HepG2 (cell line): ENCODE data around the gene KAT6B. TPM values are rescaled to one million over a fixed set of nuclear protein-coding genes. Genes with fewer than 3 reads are reported as not detected.

ENCODE experiments used
- ATAC-seq: fragments of 200-7000 bp; cut with Tn5 transposase; 3 replicates; pipeline ENCODE4 v1.9.1; 2020; ENCODE audit warnings: mild to moderate bottlenecking, moderate library complexity
- BruUV-seq: library from RNA; stranded (reverse); fragments of 400-500 nt; replicated peaks from 2 replicates; lab custom pipeline; 2021; lab: Mats Ljungman, UMichigan
- CTCF ChIA-PET: fragments of 300-600 bp; formaldehyde crosslinking; extraction: SDS; loops from one replicate; lab custom pipeline; 2021; ENCODE audit warnings: low total read pairs, inconsistent platforms, low intra/inter-chr PET ratio; lab: Yijun Ruan, JAX
- POLR2A ChIA-PET: fragments of 350-600 bp; sonication (Branson Sonifier 250); formaldehyde crosslinking; loops from one replicate; lab custom pipeline; 2020; ENCODE audit warnings: antibody characterized with exemption, inconsistent platforms; lab: Yijun Ruan, JAX
- DNase-seq: peaks from one replicate; pipeline ENCODE4 v3.0.0-alpha.2; 2015; ENCODE audit warnings: low spot score
- FAIRE-seq: peaks from 3 replicates; lab custom pipeline; 2011; peaks lifted over from hg19 to GRCh38; lab: Jason Lieb, UNC
- H2AFZ ChIP-seq: one replicate; pipeline ENCODE4 v1.6.1; 2011; ENCODE audit warnings: low read length, inconsistent platforms
- H3K27ac ChIP-seq: fragments of 300-600 bp; 3 replicates; pipeline ENCODE4 v1.8.0; 2011; ENCODE audit warnings: mixed run types, mild to moderate bottlenecking, mixed read lengths, low read length, inconsistent platforms; ENCODE audit not compliant: insufficient read depth; ENCODE audit errors: extremely low read length
- H3K27me3 ChIP-seq, 2 experiments: fragments of 200-600 bp in 1 of 2; 2 replicates in 1 of 2; 3 replicates in 1 of 2; pipeline versions ENCODE4 v1.6.0 to v1.8.0; 2011; ENCODE audit warnings: low read length in 2 of 2, mild to moderate bottlenecking in 2 of 2, moderate library complexity in 2 of 2, inconsistent platforms in 1 of 2; ENCODE audit not compliant: insufficient read depth in 2 of 2, control insufficient read depth in 1 of 2
- H3K36me3 ChIP-seq, 2 experiments: fragments of 200-600 bp in 1 of 2; replicated peaks in 1 of 2; 2 replicates in 1 of 2; 3 replicates in 1 of 2; pipeline versions ENCODE4 v1.5.1 to v1.8.0; 2011; ENCODE audit warnings: low read length in 2 of 2, inconsistent platforms in 1 of 2; ENCODE audit not compliant: insufficient read depth in 2 of 2, control insufficient read depth in 1 of 2
- H3K4me1 ChIP-seq: 2 replicates; pipeline ENCODE4 v1.5.1; 2012; ENCODE audit warnings: low read length, inconsistent platforms; ENCODE audit not compliant: insufficient read depth
- H3K4me2 ChIP-seq: 2 replicates; pipeline ENCODE4 v1.6.0; 2011; ENCODE audit warnings: low read depth, low read length, inconsistent platforms
- H3K4me3 ChIP-seq, 3 experiments: fragments of 200-600 bp in 1 of 3; sonication (generic), shearing (Covaris generic) in 1 of 3; replicated peaks in 1 of 3; 2 replicates each; pipeline ENCODE4 v1.5.1; 2011 to 2016; ENCODE audit warnings: low read length in 3 of 3, inconsistent platforms in 2 of 3, low read depth in 2 of 3, mild to moderate bottlenecking in 2 of 3, control low read depth in 1 of 3, mixed read lengths in 1 of 3; ENCODE audit not compliant: insufficient read depth in 1 of 3
- H3K79me2 ChIP-seq: one replicate; pipeline ENCODE4 v1.6.1; 2011; ENCODE audit warnings: low read length, inconsistent platforms; ENCODE audit not compliant: insufficient read depth
- H3K9ac ChIP-seq: 2 replicates; pipeline ENCODE4 v1.6.0; 2011; ENCODE audit warnings: mild to moderate bottlenecking, low read depth, low read length, inconsistent platforms; ENCODE audit not compliant: insufficient read depth
- H3K9me3 ChIP-seq: 2 replicates; pipeline ENCODE4 v1.5.1; 2012; ENCODE audit warnings: mild to moderate bottlenecking, low read length
- H4K20me1 ChIP-seq: 2 replicates; pipeline ENCODE4 v1.6.0; 2011; ENCODE audit warnings: inconsistent platforms, mild to moderate bottlenecking, low read length, moderate library complexity; ENCODE audit not compliant: insufficient read depth
- KDM6A ChIP-seq: IDR thresholded peaks from 2 replicates; pipeline ENCODE4 v1.6.1; 2016; ENCODE audit warnings: low read depth
- KLF16 ChIP-seq, 2 experiments: sonication (generic) in 1 of 2; formaldehyde crosslinking in 1 of 2; IDR thresholded peaks; 2 replicates each; pipeline versions ENCODE4 v1.6.1 to v1.8.0; 2016 to 2023; ENCODE audit warnings: missing genetic modification reagents in 2 of 2, missing compliant biosample characterization in 1 of 2
- MATR3 ChIP-seq: sonication (generic); formaldehyde crosslinking; IDR thresholded peaks from 2 replicates; pipeline ENCODE4 v1.4.0; 2020; ENCODE audit warnings: missing genetic modification reagents
- NR2F6 ChIP-seq, 2 experiments: IDR thresholded peaks; 2 replicates each; pipeline ENCODE4 v1.6.1; 2016; ENCODE audit warnings: antibody characterized with exemption in 1 of 2, mild to moderate bottlenecking in 1 of 2
- ONECUT2 ChIP-seq: sonication (generic); formaldehyde crosslinking; IDR thresholded peaks from 2 replicates; pipeline ENCODE4 v1.4.0; 2020; ENCODE audit warnings: missing genetic modification reagents
- YEATS2 ChIP-seq: sonication (generic); formaldehyde crosslinking; IDR thresholded peaks from 2 replicates; pipeline ENCODE4 v1.4.0; 2020; ENCODE audit warnings: missing genetic modification reagents, borderline replicate concordance
- ZNF547 ChIP-seq: sonication (generic); formaldehyde crosslinking; IDR thresholded peaks from 2 replicates; pipeline ENCODE4 v1.5.1; 2020; ENCODE audit warnings: mild to moderate bottlenecking, missing genetic modification reagents
- WGBS: methylation state at CpG from one replicate; pipeline ENCODE4 v1.1.6; 2017; ENCODE audit warnings: low lambda C conversion rate; 5-methylcytosine and 5-hydroxymethylcytosine counted together
- in situ Hi-C: cut with HindIII; loops from 2 replicates; pipeline ENCODE4 v1.10.0; 2017; ENCODE audit warnings: low pct_unique_long_range_greater_than_20kb; ENCODE audit not compliant: extremely low pct_ligation_motif_present
- intact Hi-C: fragments of 100-400 bp; cut with micrococcal nuclease; formaldehyde crosslinking; loops from one replicate; pipeline ENCODE4 v1.10.0; 2022; ENCODE audit not compliant: unreplicated experiment
- polyA plus RNA-seq, 8 experiments: library from polyadenylated mRNA; depleted of rRNA in 3 of 8; stranded (reverse) in 7 of 8; unstranded in 1 of 8; fragments of >200 nt; fragmentation: Illumina TruSeq in 4 of 8; extraction: Trizol in 4 of 8; gene quantifications; 2 replicates each; pipeline versions ENCODE4 v1.2.1 to v1.2.3, GENCODE V29; 2011 to 2016; ENCODE audit warnings: low read depth in 4 of 8, missing spikeins in 1 of 8, mixed read lengths in 1 of 8; ENCODE audit not compliant: insufficient read depth in 1 of 8
- total RNA-seq, 5 experiments: library from RNA; depleted of rRNA; stranded (reverse); fragments of >200 nt; fragmentation: Illumina TruSeq; extraction: Trizol; gene quantifications; 2 replicates each; pipeline ENCODE4 v1.2.3, GENCODE V29; 2016; ENCODE audit warnings: low read depth in 1 of 5
- TF ChIP-seq, protein P1 (sequence below): sonication (generic); formaldehyde crosslinking; IDR thresholded peaks from 2 replicates; pipeline ENCODE4 v1.8.0; 2022; ENCODE audit warnings: mild to moderate bottlenecking, missing genetic modification reagents, moderate library complexity

The KAT6B gene
- total and polyA plus RNA-seq, 2 of the 13 experiments (the other 11 are each of a cell fraction or from before 2014, with no cell fraction given), result 3.0 to 9.5 TPM

DNA sequence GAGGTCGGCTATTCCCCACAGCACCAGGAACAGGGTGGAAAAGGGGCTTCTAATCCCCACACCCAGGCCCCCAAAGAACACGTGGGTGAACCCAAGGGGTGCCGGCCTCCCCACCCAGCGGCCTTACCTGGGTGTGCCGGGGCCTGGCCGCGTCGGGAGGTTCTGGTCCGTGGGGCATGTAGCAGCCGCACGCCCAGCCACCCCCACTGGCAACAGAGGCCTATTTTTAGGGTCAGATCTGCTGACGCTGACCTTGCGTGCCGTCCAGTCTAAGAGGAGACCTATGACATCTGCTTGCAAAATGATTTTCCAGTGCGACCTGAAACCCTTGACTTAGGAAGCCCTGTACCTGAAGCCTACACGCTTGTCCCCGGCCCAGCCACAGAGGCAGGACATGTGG lies 247.0 kb downstream of the KAT6B start:
- WGBS, result 55% methylated on average over 4 of the region's 17 CpGs
- H3K9ac ChIP-seq, result no peak overlapping the region
- POLR2A ChIA-PET, result no interaction called here
- FAIRE-seq (no peak), ATAC-seq (no peak), DNase-seq (no peak)
- in situ Hi-C loops (no loop called here), intact Hi-C loops (no loop called here)
- CTCF ChIA-PET, result no interaction called here
- H3K9me3 ChIP-seq, result no peaks in the 10 kb centered on the region
- H3K36me3 ChIP-seq, result no peaks in the 10 kb centered on the region
- TF ChIP-seq MATR3 (CRISPR knock-in tag) (no peak), KDM6A (CRISPR knock-in tag) (no peak), KLF16 (CRISPR knock-in tag; IDR thresholded peaks at IDR 0.05) (no peak), YEATS2 (no peak), ZNF547 (CRISPR knock-in tag) (no peak)
- TF ChIP-seq, protein P1, sequence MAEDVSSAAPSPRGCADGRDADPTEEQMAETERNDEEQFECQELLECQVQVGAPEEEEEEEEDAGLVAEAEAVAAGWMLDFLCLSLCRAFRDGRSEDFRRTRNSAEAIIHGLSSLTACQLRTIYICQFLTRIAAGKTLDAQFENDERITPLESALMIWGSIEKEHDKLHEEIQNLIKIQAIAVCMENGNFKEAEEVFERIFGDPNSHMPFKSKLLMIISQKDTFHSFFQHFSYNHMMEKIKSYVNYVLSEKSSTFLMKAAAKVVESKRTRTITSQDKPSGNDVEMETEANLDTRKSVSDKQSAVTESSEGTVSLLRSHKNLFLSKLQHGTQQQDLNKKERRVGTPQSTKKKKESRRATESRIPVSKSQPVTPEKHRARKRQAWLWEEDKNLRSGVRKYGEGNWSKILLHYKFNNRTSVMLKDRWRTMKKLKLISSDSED (CRISPR knock-in tag), result no peak
- no peak overlapping the region for H3K4me3 ChIP-seq
- no peak overlapping the region for H3K4me2 ChIP-seq
- no peaks in the 10 kb centered on the region for H4K20me1 ChIP-seq
- H3K4me1 ChIP-seq, result peaks cover 23% of the 10 kb centered on the region
- no peak overlapping the region for H3K27ac ChIP-seq
- no peaks in the 10 kb centered on the region for H3K79me2 ChIP-seq
- no TSS peak for BruUV-seq
- H3K27me3 ChIP-seq, result peaks cover 0 to 27% of the 10 kb centered on the region in 2 experiments; a peak in 1 of 5 replicates
- H2AFZ ChIP-seq, result no peak overlapping the region

DNA sequence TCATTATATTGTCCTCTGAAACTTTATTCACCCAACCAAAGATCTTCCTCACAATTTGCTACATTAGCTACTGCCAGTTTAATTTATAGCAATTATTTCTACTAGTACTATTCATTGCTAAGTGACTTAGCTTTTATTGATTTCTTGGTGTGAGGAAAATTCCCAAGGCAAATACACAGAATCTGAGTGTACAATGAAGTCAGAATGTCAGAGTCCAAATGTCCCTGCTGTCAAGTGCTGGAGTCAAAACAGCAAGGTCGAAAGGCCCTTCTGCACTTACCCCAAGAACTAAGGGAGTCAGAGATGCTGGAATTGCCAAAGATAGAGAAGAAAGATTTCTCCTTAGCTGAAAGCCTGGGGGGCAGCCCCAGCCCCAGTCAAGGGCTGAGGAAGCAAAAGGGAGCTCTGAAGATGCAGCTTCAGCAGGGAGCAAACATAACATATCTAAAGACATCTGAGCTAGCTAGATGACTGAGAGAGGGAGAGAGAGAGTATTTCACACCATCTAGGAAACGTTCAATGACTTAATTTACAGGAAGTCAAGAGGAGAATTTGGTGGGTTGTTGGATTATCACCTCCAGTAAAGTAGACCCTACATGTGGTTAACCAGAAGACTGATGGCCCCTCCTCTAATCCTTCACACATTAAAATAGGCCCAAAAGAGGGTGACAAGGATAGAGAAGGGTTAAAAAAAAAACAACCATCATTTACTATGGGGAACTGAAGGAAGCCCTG lies 248.5 kb downstream of the KAT6B start:
- intact Hi-C loops, result no loop called here
- H3K36me3 ChIP-seq, result no peaks in the 10 kb centered on the region
- ATAC-seq, result peak; percentile 34; the same call in 1 of the 3 replicates
- peaks cover 31% of the 10 kb centered on the region for H3K4me1 ChIP-seq
- H4K20me1 ChIP-seq, result no peaks in the 10 kb centered on the region
- FAIRE-seq, result no peak
- BruUV-seq, result no TSS peak
- no peak overlapping the region for H3K27ac ChIP-seq
- no peak overlapping the region for H3K9ac ChIP-seq
- 0% methylated on average over 2 of the region's 2 CpGs for WGBS
- H3K4me2 ChIP-seq, result no peak overlapping the region
- TF ChIP-seq ONECUT2, result peak; percentile 45; the same call in 1 of the 2 replicates
- no peak for TF ChIP-seq NR2F6 (IDR thresholded peaks at IDR 0.05)
- TF ChIP-seq NR2F6 (CRISPR knock-in tag; IDR thresholded peaks at IDR 0.05), result no peak
- H3K27me3 ChIP-seq, result peaks cover 0 to 27% of the 10 kb centered on the region in 2 experiments; a peak in 1 of 5 replicates
- no peak for DNase-seq
- no peak overlapping the region for H2AFZ ChIP-seq
- no peaks in the 10 kb centered on the region for H3K79me2 ChIP-seq
- CTCF ChIA-PET, result no interaction called here
- H3K9me3 ChIP-seq, result no peaks in the 10 kb centered on the region
- POLR2A ChIA-PET, result no interaction called here
- H3K4me3 ChIP-seq, result no peak overlapping the region
- in situ Hi-C loops, result no loop called here
